ENCODE data around the gene GRIN2A.

The GRIN2A gene

GRCh38 chr16:9706217-9706836, 475.9 kb downstream of the GRIN2A start:
- no peak for TF ChIP-seq CTCF (IDR thresholded peaks at IDR 0.05; ENCODE audit: control extremely low read depth, extremely low read depth, low read depth, missing control alignments)
- ChIA-PET CTCF (interaction anchor here (1.2 to 1.8 kb wide), 2 partner anchors 11 to 15 kb away, joined by 4 read pairs; no protein-coding TSS in a partner anchor), POLR2A (no interaction called here)
- no peak for DNase-seq (ENCODE audit: extremely low spot score)

GRCh38 chr16:9703731-9704130, 478.5 kb downstream of the GRIN2A start:
- no peak for DNase-seq (ENCODE audit: extremely low spot score)
- POLR2A ChIA-PET, result no interaction called here
- CTCF ChIA-PET, result no interaction called here
- TF ChIP-seq CTCF (IDR thresholded peaks at IDR 0.05; ENCODE audit: control extremely low read depth, extremely low read depth, low read depth, missing control alignments), result no peak
